Loucy (cell line): Measurements from ENCODE around the gene DDX31.

Experiments used
- CTCF ChIP-seq: fragments of 200-600 bp; sonication (generic); conservative IDR thresholded peaks from 2 replicates; pipeline ENCODE4 v1.5.1; 2014; ENCODE audit warnings: mild to moderate bottlenecking, antibody characterized with exemption, low read length
- EZH2phosphoT487 ChIP-seq: fragments of 200-600 bp; IDR thresholded peaks from 2 replicates; pipeline ENCODE4 v1.6.1; 2018; ENCODE audit warnings: antibody characterized with exemption, mild to moderate bottlenecking, moderate library complexity, borderline replicate concordance

- TF ChIP-seq CTCF (no peak), EZH2phosphoT487 (no peak)
Measured at GRCh38 chr9:132597073-132597775, 72.6 kb downstream of the DDX31 start.
